ENCODE measurements around the gene KRT36.

KRT36 gene

GRCh38 chr17:41489531-41489930 lies at the start of gene KRT36:
Gene KRT36, minus strand, starts transcription at chr17:41489910. Its CDS starts 46 bp downstream, at chr17:41489864.
- H3K4me3 ChIP-seq (ENCODE audit: low read length): no peak within 1 kb of the TSS
- H3K9ac ChIP-seq (ENCODE audit: low read length): no peak within 1 kb of the TSS
- no peaks in the 10 kb centered on the region for H3K4me1 ChIP-seq (ENCODE audit: control insufficient read depth, insufficient read depth, low read length)
- no peak within 1 kb of the TSS for H3K27ac ChIP-seq (ENCODE audit: low read depth, low read length)
- H3K27me3 ChIP-seq (ENCODE audit: control insufficient read depth, insufficient read depth, low read length): no peaks in the 10 kb centered on the region
- no peaks in the 10 kb centered on the region for H3K36me3 ChIP-seq (ENCODE audit: control insufficient read depth, insufficient read depth, low read length)

- Histone ChIP-seq H3K27me3 (ENCODE audit: control insufficient read depth, insufficient read depth, low read length) (no peaks in the 10 kb centered on the region), H3K4me1 (ENCODE audit: control insufficient read depth, insufficient read depth, low read length) (no peaks in the 10 kb centered on the region), H3K36me3 (ENCODE audit: control insufficient read depth, insufficient read depth, low read length) (no peaks in the 10 kb centered on the region), H3K4me3 (ENCODE audit: low read length) (no peak overlapping the region), H3K9ac (ENCODE audit: low read length) (no peak overlapping the region), H3K27ac (ENCODE audit: low read depth, low read length) (no peak overlapping the region)
Observed at GRCh38 chr17:41539071-41539492, 49.4 kb upstream of the KRT36 start.

DNA sequence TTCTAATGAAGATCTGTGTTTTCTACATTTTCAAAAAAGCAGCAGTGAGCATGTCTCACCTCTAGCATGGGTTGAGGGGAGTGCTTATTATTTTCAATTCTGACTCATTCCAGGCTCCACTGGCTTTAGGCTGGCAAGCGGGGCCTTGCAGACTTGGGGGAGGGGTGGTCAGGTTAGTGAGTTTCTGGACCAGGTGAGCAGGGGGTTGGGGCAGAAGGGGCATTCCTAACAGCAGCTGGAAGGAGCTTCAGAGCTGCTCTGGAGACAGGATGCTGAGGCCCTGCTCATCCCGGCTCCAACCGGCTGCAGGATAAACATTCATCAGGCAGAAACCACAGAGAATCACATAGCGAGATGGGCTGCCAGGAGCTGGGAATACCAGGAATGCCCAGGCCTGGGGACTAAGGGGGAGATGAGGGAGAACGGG lies 48.9 kb upstream of the KRT36 start:
- no peak overlapping the region for H3K9ac ChIP-seq (ENCODE audit: low read length)

GRCh38 chr17:41537990-41538389 lies 48.3 kb upstream of the KRT36 start:
- no peaks in the 10 kb centered on the region for H3K4me1 ChIP-seq (ENCODE audit: control insufficient read depth, insufficient read depth, low read length)
- H3K27ac ChIP-seq (ENCODE audit: low read depth, low read length): no peak overlapping the region
- H3K4me3 ChIP-seq (ENCODE audit: low read length): no peak overlapping the region
- no peaks in the 10 kb centered on the region for H3K36me3 ChIP-seq (ENCODE audit: control insufficient read depth, insufficient read depth, low read length)
- no peak overlapping the region for H3K9ac ChIP-seq (ENCODE audit: low read length)
- H3K27me3 ChIP-seq (ENCODE audit: control insufficient read depth, insufficient read depth, low read length): no peaks in the 10 kb centered on the region

More for the DNA sequence above, 48.9 kb upstream of the KRT36 start:
- Histone ChIP-seq H3K36me3 (ENCODE audit: control insufficient read depth, insufficient read depth, low read length) (no peaks in the 10 kb centered on the region), H3K4me3 (ENCODE audit: low read length) (no peak overlapping the region), H3K27me3 (ENCODE audit: control insufficient read depth, insufficient read depth, low read length) (no peaks in the 10 kb centered on the region), H3K27ac (ENCODE audit: low read depth, low read length) (no peak overlapping the region), H3K4me1 (ENCODE audit: control insufficient read depth, insufficient read depth, low read length) (no peaks in the 10 kb centered on the region)

GRCh38 chr17:41537614-41537954 lies 47.9 kb upstream of the KRT36 start:
- no peak overlapping the region for H3K4me3 ChIP-seq (ENCODE audit: low read length)
- H3K4me1 ChIP-seq (ENCODE audit: control insufficient read depth, insufficient read depth, low read length): no peaks in the 10 kb centered on the region
- no peaks in the 10 kb centered on the region for H3K27me3 ChIP-seq (ENCODE audit: control insufficient read depth, insufficient read depth, low read length)
- H3K36me3 ChIP-seq (ENCODE audit: control insufficient read depth, insufficient read depth, low read length): no peaks in the 10 kb centered on the region
- no peak overlapping the region for H3K27ac ChIP-seq (ENCODE audit: low read depth, low read length)
- H3K9ac ChIP-seq (ENCODE audit: low read length): no peak overlapping the region

GRCh38 chr17:41536741-41537613 lies 47.3 kb upstream of the KRT36 start:
- H3K4me1 ChIP-seq (ENCODE audit: control insufficient read depth, insufficient read depth, low read length): no peaks in the 10 kb centered on the region
- no peak overlapping the region for H3K4me3 ChIP-seq (ENCODE audit: low read length)
- no peak overlapping the region for H3K27ac ChIP-seq (ENCODE audit: low read depth, low read length)
- H3K36me3 ChIP-seq (ENCODE audit: control insufficient read depth, insufficient read depth, low read length): no peaks in the 10 kb centered on the region
- H3K27me3 ChIP-seq (ENCODE audit: control insufficient read depth, insufficient read depth, low read length): no peaks in the 10 kb centered on the region
- no peak overlapping the region for H3K9ac ChIP-seq (ENCODE audit: low read length)

DNA sequence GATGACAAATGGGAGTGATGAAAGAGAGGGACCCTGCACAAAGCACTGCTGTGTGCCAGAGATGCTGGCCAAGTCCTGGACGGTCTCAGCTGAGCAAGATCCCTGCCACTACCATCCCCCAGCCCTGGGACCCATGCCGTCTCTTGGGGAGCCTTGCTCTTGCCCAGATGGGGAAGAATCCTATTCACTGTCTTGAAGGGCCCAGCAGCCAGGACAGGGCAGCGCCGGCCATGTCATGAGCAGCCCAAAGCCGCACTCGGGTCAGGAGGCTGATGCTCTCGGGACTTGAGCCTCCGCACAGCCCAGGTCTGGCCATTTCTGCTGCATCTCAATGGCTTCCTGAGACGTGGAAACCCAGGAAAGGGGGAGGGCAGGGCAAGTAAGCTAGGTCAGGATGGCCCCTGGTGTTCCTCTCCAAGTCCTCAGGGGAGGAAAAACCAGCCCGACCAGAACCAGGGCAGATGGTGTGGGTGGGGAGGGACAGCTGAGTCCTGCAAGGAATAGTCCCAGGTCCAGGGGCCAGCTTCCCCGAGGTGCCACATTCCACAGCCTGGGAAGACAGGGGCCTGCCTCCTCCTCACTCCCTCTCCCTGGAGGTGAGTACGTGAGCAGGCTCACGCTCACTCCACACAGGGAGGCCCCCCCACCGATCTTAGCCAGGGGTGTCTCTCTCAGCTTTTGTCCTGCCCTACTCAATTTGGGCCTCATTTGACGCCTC lies 46.2 kb upstream of the KRT36 start:
- H3K4me1 ChIP-seq (ENCODE audit: control insufficient read depth, insufficient read depth, low read length): no peaks in the 10 kb centered on the region
- H3K4me3 ChIP-seq (ENCODE audit: low read length): no peak overlapping the region
- no peak overlapping the region for H3K27ac ChIP-seq (ENCODE audit: low read depth, low read length)
- H3K36me3 ChIP-seq (ENCODE audit: control insufficient read depth, insufficient read depth, low read length): no peaks in the 10 kb centered on the region
- H3K9ac ChIP-seq (ENCODE audit: low read length): no peak overlapping the region
- no peaks in the 10 kb centered on the region for H3K27me3 ChIP-seq (ENCODE audit: control insufficient read depth, insufficient read depth, low read length)

- no peak overlapping the region for H3K27ac ChIP-seq (ENCODE audit: low read depth, low read length)
- no peak overlapping the region for H3K9ac ChIP-seq (ENCODE audit: low read length)
- H3K36me3 ChIP-seq (ENCODE audit: control insufficient read depth, insufficient read depth, low read length): no peaks in the 10 kb centered on the region
- no peak overlapping the region for H3K4me3 ChIP-seq (ENCODE audit: low read length)
- no peaks in the 10 kb centered on the region for H3K27me3 ChIP-seq (ENCODE audit: control insufficient read depth, insufficient read depth, low read length)
- H3K4me1 ChIP-seq (ENCODE audit: control insufficient read depth, insufficient read depth, low read length): no peaks in the 10 kb centered on the region
Observed at GRCh38 chr17:41534899-41535546, 45.3 kb upstream of the KRT36 start.

GRCh38 chr17:41533613-41534012 lies 43.9 kb upstream of the KRT36 start:
- no peaks in the 10 kb centered on the region for H3K36me3 ChIP-seq (ENCODE audit: control insufficient read depth, insufficient read depth, low read length)
- no peak overlapping the region for H3K27ac ChIP-seq (ENCODE audit: low read depth, low read length)
- H3K4me3 ChIP-seq (ENCODE audit: low read length): no peak overlapping the region
- H3K9ac ChIP-seq (ENCODE audit: low read length): no peak overlapping the region
- H3K4me1 ChIP-seq (ENCODE audit: control insufficient read depth, insufficient read depth, low read length): no peaks in the 10 kb centered on the region
- H3K27me3 ChIP-seq (ENCODE audit: control insufficient read depth, insufficient read depth, low read length): no peaks in the 10 kb centered on the region

- no peaks in the 10 kb centered on the region for H3K36me3 ChIP-seq (ENCODE audit: control insufficient read depth, insufficient read depth, low read length)
- no peaks in the 10 kb centered on the region for H3K27me3 ChIP-seq (ENCODE audit: control insufficient read depth, insufficient read depth, low read length)
- H3K4me1 ChIP-seq (ENCODE audit: control insufficient read depth, insufficient read depth, low read length): no peaks in the 10 kb centered on the region
- no peak overlapping the region for H3K9ac ChIP-seq (ENCODE audit: low read length)
- no peak overlapping the region for H3K27ac ChIP-seq (ENCODE audit: low read depth, low read length)
- H3K4me3 ChIP-seq (ENCODE audit: low read length): no peak overlapping the region
Observed at GRCh38 chr17:41532947-41533570, 43.3 kb upstream of the KRT36 start.

- Histone ChIP-seq H3K9ac (ENCODE audit: low read length) (no peak overlapping the region), H3K27ac (ENCODE audit: low read depth, low read length) (no peak overlapping the region), H3K36me3 (ENCODE audit: control insufficient read depth, insufficient read depth, low read length) (no peaks in the 10 kb centered on the region), H3K4me1 (ENCODE audit: control insufficient read depth, insufficient read depth, low read length) (no peaks in the 10 kb centered on the region), H3K27me3 (ENCODE audit: control insufficient read depth, insufficient read depth, low read length) (peaks cover 3% of the 10 kb centered on the region), H3K4me3 (ENCODE audit: low read length) (no peak overlapping the region)
Observed at GRCh38 chr17:41531993-41532392, 42.3 kb upstream of the KRT36 start.

All from rectal smooth muscle tissue (tissue), 1 donor.